DMS53 treated with DMSO at 0.1 percent for 48 hours (cell line): ENCODE data around the gene MAGEA4.
"Not testable (repeated sequence)": the region's sequence is repeated elsewhere in the genome, so short reads cannot be mapped to it uniquely, and the experiment has no call there.

Experiments used
- DNase-seq: peaks from one replicate; lab custom pipeline; 2025; ENCODE audit not compliant: unreplicated experiment; lab: John Stamatoyannopoulos, UW

The MAGEA4 gene

DNA sequence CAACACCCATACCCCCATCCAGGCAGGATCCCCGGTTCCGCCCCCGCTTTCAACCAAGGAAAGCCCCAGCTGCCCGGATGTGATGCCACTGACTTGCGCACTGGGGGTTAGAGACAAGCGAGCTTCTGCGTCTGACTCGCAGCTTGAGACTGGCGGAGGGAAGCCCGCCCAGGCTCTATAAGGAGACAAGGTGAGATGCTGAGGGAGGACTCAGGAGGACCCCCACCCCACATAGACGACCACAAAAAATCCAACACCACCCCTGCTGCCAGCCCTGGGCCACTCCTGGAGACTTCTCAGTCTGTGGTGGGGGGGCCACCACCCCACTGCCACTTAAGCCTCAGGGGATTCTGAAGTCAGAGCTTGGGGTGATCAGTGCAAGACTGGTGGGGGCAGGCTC lies at the start of gene MAGEA4:
Gene MAGEA4, plus strand, starts transcription at position 110 of the 400 bp plus-strand sequence. CDS start 10,776 bp downstream, outside the sequence.
- no peak for DNase-seq

DNA sequence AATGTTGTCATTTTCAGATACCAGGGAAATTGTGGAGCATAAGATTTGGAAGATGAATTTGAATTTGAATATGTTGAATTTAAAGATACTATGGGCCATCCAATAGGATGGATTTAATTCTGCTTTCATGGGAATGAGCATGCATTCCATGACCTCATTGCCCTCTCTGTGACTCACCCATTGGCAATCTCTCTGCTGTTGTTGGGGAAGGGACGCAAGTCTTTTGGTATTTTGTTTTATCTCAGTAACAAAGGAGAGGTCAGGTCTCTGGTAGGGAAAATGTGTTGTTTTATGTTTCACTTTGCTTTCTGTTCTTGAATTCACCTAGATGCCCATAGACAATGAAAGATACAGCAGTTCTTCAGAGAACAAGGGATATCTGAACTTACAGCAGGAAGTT lies 42.1 kb upstream of the MAGEA4 start:
- no peak for DNase-seq

DNA sequence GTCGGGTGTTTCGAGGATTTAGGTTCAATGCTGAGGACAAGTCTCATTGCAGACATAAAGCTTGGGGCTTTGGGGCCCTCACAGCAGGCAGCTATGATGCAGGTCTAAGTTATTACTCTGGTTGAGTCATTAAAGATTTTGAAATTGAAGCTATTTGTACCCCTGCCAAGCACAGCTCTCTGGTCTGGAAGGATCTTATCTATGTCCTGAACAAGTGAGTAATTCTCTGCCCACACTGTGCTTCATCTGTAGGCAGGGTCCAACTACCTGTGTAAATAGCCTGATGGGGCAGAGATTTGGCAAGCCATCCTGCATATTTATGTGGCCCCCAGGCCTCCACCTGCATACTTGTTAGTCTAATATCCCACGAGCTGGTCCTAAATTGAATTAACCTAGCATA lies 41.4 kb upstream of the MAGEA4 start:
- no peak for DNase-seq

DNA sequence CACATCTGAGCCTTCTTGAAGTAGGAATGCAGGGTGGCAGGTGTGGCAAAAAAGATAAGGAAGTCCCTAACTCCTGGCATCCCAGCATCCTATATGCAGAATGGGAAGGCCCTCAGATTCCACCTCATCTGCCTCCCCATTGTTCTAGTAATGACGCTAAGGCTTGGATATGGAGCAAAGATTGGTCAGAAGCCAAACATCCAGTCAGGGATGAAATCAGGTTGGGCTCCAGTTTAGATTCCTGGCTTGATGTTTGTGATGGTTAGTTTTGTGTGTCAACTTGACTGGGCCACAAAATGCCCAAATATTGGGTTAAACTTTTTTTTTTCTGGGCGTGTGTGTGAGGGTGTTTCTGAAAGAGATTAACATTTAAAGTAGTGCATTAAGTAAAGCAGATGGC lies 39.6 kb upstream of the MAGEA4 start:
- no peak for DNase-seq

DNA sequence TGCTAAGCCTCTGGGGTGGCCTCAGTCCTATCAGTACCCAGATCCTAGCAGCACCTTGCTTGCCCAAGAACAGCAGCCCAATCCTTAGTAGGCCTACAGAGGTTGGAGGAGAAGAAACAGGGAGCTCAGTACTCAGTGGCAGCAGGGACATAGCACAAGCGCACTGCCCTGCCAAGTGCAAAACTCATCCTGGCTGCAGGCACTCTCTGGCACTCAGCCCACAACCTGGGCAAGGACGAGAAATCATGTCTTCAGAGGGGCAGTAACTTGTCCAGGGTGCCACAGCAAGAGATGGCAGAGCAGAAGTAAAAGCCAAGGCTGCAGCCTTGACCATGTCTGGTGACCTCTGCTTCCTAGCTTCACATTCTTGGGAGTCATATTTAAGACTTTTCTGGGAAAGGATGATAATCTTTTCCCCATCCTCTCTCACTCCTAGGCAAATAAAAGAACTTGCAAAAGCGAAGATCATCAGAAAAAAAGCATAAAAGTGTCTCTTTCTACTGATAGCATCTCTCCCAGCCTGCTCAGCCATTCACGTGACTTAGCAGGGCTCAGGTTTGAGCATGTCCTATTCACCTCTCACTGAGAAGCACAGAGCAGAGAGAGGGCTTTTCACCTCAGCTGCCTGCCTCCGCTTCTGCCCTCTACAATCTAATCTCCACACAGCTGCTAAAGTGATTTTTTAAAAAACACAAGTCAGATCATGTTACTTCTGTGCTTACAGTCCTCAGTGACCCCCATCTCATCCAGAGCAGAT lies 37.2 kb upstream of the MAGEA4 start:
- DNase-seq = no peak

DNA sequence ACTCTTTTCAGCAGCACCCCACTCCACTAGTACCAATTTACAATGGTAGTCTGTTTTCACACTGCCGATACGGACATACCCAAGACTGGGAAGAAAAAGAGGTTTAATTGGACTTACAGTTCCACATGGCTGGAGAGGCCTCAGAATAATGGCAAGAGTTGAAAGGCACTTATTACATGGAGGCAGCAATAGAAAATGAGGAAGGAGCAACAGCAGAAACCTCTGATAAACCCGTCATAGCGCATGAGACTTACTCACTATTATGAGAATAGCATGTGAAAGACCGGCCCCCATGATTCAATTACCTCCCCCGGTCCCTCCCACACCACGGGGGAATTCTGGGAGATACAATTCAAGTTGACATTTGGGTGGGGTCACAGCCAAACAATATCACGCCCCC lies 34.1 kb upstream of the MAGEA4 start:
- no peak for DNase-seq

DNA sequence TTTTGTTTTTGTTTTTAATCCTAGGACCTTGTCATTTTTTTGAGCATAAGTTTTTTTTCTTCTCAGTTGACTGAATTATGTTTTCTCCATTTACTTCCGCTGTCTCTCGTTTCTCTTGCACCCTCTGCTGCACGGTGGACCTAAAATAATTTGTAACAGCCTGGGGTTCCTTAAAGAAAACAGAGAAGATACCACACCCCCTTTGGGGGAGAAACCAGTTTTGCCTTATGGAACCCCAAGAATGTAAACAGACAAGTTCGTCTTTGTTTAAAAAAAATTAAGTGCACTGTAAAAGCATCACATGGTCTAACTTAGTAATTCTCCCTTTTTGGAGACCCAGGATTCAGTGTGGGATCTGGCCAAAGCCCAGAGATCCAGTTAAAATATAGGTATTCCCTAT lies 32.8 kb upstream of the MAGEA4 start:
- DNase-seq = no peak

DNA sequence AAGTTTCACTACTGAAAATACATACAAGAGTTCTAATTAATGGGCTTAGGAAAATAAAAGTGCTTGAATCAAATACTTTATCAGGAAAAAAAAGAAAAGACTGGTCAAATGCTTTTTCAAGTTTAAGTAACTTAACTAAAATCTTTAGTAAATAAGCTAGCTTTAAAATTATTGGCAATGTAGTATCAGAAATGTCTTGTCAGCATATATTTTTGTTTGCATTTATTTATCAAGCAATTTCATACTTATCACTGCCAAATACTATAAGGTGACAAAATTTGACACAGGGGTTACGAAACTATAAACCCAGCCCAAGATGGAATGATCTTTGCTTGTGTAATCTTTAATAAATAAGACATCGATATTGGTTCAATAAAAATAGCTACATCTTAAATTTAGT lies 31.8 kb upstream of the MAGEA4 start:
- no peak for DNase-seq

DNA sequence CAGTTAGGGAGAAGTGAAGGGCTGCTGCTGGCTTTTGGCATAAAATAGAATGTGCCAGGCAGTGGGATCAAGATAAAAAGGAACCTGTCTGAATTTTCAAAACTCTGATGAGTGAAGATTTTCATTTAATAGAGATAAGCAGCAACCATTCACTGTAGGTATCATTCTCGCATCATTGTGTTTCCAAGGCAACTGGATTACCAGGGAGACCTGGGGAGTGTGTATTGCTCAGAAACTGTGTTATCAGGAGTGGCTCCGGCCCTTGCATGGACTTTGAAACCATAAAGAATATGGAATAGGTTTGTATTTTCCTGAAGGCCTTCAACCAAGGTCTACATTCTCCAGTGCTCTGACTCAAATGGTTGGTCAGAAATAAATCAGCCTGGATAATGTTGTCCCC lies 23.3 kb upstream of the MAGEA4 start:
- no peak for DNase-seq

DNA sequence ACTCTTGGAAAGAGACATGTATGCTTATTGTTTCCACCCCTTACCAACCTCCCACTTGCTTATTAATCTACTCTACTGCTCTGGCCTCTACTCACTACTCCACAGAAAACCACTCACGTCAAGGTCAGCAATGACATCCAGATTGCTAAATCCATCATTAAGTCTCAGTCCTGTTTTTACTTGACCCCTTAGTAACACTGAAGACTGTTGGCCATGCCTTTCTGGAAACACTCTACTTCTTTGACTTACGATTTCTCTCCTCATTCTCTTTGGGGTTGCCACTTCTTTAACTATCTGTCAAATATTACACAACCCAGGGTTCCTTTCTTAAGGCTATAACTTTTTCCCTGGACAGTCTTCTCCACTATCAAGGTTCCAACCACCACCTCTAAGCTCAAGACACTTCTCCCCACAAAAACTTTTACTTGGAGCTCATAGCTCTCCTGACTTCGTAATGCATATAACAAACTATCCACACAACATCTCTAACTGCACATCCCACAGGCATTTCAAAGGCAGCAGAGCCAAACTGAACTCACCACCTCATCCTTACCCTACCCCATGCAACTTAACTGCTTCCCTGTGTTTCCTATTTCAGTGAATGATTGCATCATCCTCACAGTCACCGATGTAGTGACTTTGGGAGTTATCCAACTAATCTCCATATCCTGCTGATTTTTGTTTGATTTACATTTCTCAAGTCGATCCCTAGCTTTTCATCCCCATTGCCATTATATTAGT lies 15.8 kb upstream of the MAGEA4 start:
- no peak for DNase-seq

DNA sequence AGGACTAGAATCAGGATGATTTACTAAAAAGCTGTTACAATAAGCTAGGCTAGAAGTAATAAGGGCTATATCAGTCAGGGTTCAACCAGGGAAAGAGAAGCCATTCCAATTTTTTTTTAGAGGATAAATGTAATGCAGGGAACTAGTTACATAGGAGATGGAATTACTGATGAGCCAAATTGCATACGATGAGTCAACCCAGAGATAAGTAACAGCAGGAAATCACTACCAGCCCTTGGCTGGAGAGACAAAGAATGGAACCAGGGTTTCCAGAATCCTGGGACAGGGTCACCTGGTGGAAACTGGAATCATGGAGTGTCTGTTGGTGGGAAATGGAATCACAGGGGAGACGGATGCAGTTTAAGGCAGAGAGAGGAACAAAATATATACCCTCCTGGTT lies 13.1 kb upstream of the MAGEA4 start:
- DNase-seq = no peak

GRCh38 chrX:151901826-151902225 lies 10.9 kb upstream of the MAGEA4 start:
- DNase-seq = no peak

DNA sequence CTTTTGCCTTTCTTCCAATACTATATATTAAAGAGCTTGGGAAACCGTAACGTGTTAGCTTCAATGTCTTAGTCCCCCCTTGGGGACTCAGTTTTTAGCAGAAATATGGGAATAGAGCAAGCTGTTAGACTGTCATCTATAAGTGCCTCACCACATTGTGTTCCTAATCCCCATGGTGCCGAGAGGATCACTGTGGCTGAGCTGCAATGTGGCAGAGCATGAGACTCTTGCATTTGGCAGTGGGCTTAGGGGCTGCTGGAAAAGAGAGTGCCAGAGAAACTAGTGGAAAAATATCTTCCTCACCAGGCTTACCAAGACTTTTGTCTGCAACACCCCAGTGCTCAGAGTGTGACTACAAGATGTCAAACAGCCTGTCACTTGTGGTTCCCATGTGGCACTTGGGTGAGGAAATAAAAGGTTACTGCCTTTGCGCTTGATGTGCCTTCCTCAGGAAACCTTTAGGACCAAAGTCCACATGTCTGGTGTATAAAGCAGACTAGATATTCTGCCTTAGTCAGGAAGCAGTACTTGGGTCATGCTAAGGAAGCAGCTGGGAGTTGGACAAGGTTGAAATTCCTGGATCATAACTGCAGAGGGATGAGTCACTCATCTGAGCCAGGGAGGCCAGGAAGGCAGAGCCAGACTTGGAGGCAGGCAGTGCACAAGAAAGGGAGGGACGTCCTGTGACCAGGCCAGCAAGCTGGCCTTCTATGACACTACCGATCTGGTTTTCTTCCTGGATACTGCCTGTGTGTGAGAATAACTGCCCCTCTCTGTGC lies 9.7 kb upstream of the MAGEA4 start:
- no peak for DNase-seq

- DNase-seq = no peak
Observed at GRCh38 chrX:151904989-151905388, 7.7 kb upstream of the MAGEA4 start.

DNA sequence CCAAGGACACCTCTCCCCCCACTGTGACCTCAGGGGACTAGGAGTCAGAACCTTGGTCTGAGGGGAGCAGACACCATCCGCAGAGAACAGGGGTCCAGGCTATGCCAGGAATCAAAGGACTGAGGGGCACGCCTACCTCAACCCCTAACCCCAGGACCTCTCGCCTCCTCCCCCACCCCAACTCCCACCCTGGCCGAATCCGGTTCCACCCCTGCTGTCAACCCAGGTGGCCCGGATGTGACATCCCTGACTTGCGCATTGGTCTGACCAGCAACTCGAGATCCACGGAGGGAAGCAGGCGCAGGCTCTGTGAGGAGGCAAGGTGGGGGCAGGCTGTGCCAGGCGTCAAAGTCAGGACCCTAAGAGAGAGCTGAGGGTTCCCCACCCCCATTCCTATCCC lies 468 bp upstream of the MAGEA4 start:
- no peak for DNase-seq

GRCh38 chrX:151918736-151919135 lies 6.0 kb downstream of the MAGEA4 start:
- DNase-seq = not testable (repeated sequence)

DNA sequence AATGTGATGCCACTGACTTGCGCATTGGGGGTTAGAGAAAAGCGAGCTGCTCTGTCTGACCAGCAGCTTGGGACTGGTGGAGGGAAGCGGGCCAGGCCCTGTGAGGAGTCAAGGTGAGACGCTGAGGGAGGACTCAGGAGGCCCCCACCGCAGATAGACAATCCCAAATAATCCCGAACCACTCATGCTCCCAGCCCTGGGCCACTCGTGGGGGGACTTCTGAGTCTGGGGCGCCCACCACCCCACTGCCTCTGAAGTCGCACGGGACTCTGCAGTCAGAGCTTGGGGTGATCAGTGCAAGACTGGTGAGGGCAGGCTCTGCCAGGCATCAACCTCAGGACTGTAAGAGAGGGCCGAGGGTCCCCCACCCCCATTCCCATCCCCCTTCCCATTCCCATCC lies 6.9 kb downstream of the MAGEA4 start:
- DNase-seq = no peak

DNA sequence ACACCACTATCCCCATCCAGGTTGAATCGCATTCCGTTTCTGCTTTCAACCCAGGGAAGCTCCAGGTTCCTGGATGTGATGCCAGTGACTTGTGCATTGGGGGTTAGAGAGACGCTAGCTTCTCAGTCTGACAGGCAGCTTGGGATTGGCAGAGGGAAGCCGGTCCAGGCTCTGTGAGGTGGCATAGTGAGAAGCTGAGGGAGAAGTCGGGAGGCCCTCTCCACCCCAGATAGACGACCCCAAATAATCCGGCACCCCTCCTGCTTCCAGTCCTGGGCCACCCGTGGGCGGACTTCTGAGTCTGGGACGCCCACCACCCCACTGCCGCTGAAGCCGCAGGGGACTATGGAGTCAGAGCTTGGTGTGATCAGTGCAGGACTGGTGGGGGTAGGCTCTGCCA lies 7.4 kb downstream of the MAGEA4 start:
- DNase-seq = no peak

DNA sequence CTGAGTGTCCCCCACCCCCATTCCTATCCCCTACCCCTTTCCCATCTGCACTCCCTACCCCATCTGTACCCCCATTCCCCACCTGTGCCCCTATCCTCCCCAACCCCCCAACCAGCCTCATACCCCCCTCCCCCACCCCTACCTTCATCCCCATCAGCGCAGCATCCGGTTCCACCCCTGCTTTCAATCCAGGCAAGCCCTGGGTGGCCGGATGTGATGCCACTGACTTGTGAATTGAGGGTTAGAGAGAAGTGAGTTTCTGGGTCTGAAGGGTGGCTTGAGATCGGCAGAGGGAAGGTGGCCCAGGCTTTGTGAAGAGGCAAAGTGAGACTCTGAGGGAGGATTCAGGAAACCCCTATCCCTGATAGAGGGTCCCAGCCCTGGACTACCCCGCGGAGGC lies 7.8 kb downstream of the MAGEA4 start:
- DNase-seq = no peak

DNA sequence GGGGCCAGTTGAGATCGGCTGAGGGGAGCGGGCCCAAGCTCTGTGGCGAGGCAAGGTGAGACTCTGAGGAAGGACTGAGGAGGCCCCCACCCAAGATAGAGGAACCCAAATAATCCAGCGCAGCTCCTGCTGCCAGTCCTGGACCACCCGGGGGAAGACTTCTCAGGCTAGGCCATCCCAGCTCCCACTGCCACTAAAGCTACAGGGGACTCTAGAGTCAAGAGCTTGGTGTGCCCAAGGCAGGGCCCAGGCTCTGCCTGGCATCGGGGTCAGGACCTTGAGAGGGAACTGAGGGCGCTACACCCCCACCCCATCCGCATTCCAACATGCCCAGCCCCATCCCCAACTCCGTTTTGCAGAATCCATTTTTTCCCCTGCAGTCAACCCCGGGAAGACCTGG lies 8.6 kb downstream of the MAGEA4 start:
- no peak for DNase-seq

- DNase-seq = no peak
Observed at GRCh38 chrX:151921866-151922265, 9.2 kb downstream of the MAGEA4 start.

DNA sequence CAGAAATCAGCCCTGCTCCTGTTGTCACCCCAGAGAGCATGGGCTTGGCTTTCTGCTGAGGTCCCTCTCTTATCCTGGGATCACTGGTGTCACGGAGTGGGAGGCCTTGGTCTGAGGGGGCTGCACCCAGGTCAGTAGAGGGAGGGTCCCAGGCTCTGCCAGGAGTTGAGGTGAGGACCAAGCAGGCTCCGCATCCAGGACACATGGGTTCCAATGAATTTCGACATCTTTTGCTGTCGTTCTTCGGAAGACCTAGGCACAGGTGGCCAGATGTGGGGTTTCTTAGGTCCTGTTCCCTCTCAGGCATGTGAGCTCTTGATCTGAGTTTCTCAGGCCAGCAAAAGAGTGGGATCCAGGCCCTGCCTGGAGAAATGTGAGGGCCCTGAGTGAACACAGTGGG lies 10.0 kb downstream of the MAGEA4 start:
- no peak for DNase-seq
